Measurements from ENCODE around the gene TBC1D4.
"Not testable (repeated sequence)": the region's sequence is repeated elsewhere in the genome, so short reads cannot be mapped to it uniquely, and the experiment has no call there.

The TBC1D4 gene

GRCh38 chr13:75312884-75313520, 169.0 kb downstream of the TBC1D4 start:
- DNase-seq, result no peak

GRCh38 chr13:75309981-75310580, 171.9 kb downstream of the TBC1D4 start:
- DNase-seq, result no peak

GRCh38 chr13:75308222-75308621, 173.7 kb downstream of the TBC1D4 start:
- DNase-seq, result no peak

GRCh38 chr13:75307370-75307949, 174.5 kb downstream of the TBC1D4 start:
- no peak for DNase-seq

GRCh38 chr13:75306967-75307366, 175.0 kb downstream of the TBC1D4 start:
- not testable (repeated sequence) for DNase-seq

- no peak for DNase-seq
Observed at GRCh38 chr13:75305059-75305458, 176.9 kb downstream of the TBC1D4 start.

GRCh38 chr13:75303263-75303662, 178.7 kb downstream of the TBC1D4 start:
- no peak for DNase-seq

- no peak for DNase-seq
Observed at GRCh38 chr13:75302071-75302698, 179.8 kb downstream of the TBC1D4 start.

GRCh38 chr13:75299913-75300862, 181.8 kb downstream of the TBC1D4 start:
- DNase-seq, result no peak

- no peak for DNase-seq
Observed at GRCh38 chr13:75299246-75299645, 182.7 kb downstream of the TBC1D4 start.

GRCh38 chr13:75296641-75297040, 185.3 kb downstream of the TBC1D4 start:
- DNase-seq, result no peak

GRCh38 chr13:75295201-75295600, 186.8 kb downstream of the TBC1D4 start:
- no peak for DNase-seq

GRCh38 chr13:75294110-75294509, 187.9 kb downstream of the TBC1D4 start:
- no peak for DNase-seq

GRCh38 chr13:75285310-75285709, 196.7 kb downstream of the TBC1D4 start:
- DNase-seq, result no peak

- no peak for DNase-seq
Observed at GRCh38 chr13:75279834-75280369, 202.1 kb downstream of the TBC1D4 start.

GRCh38 chr13:75273695-75274094, 208.3 kb downstream of the TBC1D4 start:
- not testable (repeated sequence) for DNase-seq

GRCh38 chr13:75271846-75272245, 210.1 kb downstream of the TBC1D4 start:
- DNase-seq, result no peak

- not testable (repeated sequence) for DNase-seq
Observed at GRCh38 chr13:75268481-75268880, 213.5 kb downstream of the TBC1D4 start.

GRCh38 chr13:75264611-75265010, 217.4 kb downstream of the TBC1D4 start:
- no peak for DNase-seq

GRCh38 chr13:75263741-75264407, 218.1 kb downstream of the TBC1D4 start:
- DNase-seq, result no peak

- no peak for DNase-seq
Observed at GRCh38 chr13:75258159-75258782, 223.7 kb downstream of the TBC1D4 start.
